HT1080 (cell line): ENCODE data around the gene RRM1. TPM values are rescaled to one million over a fixed set of nuclear protein-coding genes. Genes with fewer than 3 reads are reported as not detected.
"Not testable (repeated sequence)": the region's sequence is repeated elsewhere in the genome, so short reads cannot be mapped to it uniquely, and the experiment has no call there.

Experiments
- DNase-seq: peaks from one replicate; pipeline ENCODE4 v3.0.0-alpha.2; 2015; ENCODE audit warnings: low read depth
- total RNA-seq: library from RNA; depleted of rRNA; stranded (reverse); fragments of >200 nt; shearing (Covaris generic); gene quantifications from 2 replicates; pipeline ENCODE4 v1.2.3, GENCODE V29; 2014

The RRM1 gene
- total RNA-seq, 1 experiment from 2014 or later, result 123 TPM

- DNase-seq, result no peak
Observed at GRCh38 chr11:4076774-4077173, 17.8 kb upstream of the RRM1 start.

- DNase-seq, result no peak
Observed at GRCh38 chr11:4083198-4083597, 11.4 kb upstream of the RRM1 start.

- no peak for DNase-seq
Observed at GRCh38 chr11:4084406-4085125, 10.0 kb upstream of the RRM1 start.

GRCh38 chr11:4085575-4085974 is 9.0 kb upstream of the RRM1 start:
- no peak for DNase-seq

- DNase-seq, result no peak
Observed at GRCh38 chr11:4086575-4087353, 7.8 kb upstream of the RRM1 start.

- DNase-seq, result peak; percentile 51
Observed at GRCh38 chr11:4087551-4087950, 7.0 kb upstream of the RRM1 start.

- DNase-seq, result no peak
Observed at GRCh38 chr11:4090258-4090657, 4.3 kb upstream of the RRM1 start.

GRCh38 chr11:4092026-4092425 is 2.6 kb upstream of the RRM1 start:
- DNase-seq, result no peak

GRCh38 chr11:4093519-4094347 is 866 bp upstream of the RRM1 start:
- DNase-seq, result no peak

GRCh38 chr11:4095509-4096230 is 1.1 kb downstream of the RRM1 start:
- peak; percentile 21 for DNase-seq

GRCh38 chr11:4098026-4098621 is 3.5 kb downstream of the RRM1 start:
- DNase-seq, result no peak

GRCh38 chr11:4102711-4103110 is 8.1 kb downstream of the RRM1 start:
- no peak for DNase-seq

GRCh38 chr11:4103269-4103668 is 8.7 kb downstream of the RRM1 start:
- DNase-seq, result no peak

GRCh38 chr11:4105916-4106315 is 11.3 kb downstream of the RRM1 start:
- DNase-seq, result no peak

GRCh38 chr11:4111834-4112233 is 17.2 kb downstream of the RRM1 start:
- no peak for DNase-seq

- DNase-seq, result no peak
Observed at GRCh38 chr11:4115128-4115527, 20.5 kb downstream of the RRM1 start.

GRCh38 chr11:4118107-4118506 is 23.5 kb downstream of the RRM1 start:
- DNase-seq, result peak; percentile 4

- no peak for DNase-seq
Observed at GRCh38 chr11:4123218-4123617, 28.6 kb downstream of the RRM1 start.

- peak; percentile 14 for DNase-seq
Observed at GRCh38 chr11:4125141-4125540, 30.5 kb downstream of the RRM1 start.

GRCh38 chr11:4127357-4127756 is 32.8 kb downstream of the RRM1 start:
- no peak for DNase-seq

- not testable (repeated sequence) for DNase-seq
Observed at GRCh38 chr11:4130219-4130618, 35.6 kb downstream of the RRM1 start.
